ENCODE data around the gene SLC31A1. TPM values are rescaled to one million over a fixed set of nuclear protein-coding genes. Genes with fewer than 3 reads are reported as not detected.

The SLC31A1 gene
- total RNA-seq: 14.2 TPM

GRCh38 chr9:113221003-113221799 lies at the start of gene SLC31A1, which contains the start of gene FKBP15:
TSS of gene SLC31A1 (plus strand) at chr9:113221544. CDS start at chr9:113256149, 34,605 bp downstream.
TSS of gene FKBP15 (minus strand) at chr9:113221277. CDS start at chr9:113221243, 34 bp downstream.

GRCh38 chr9:113275157-113276131 lies 54.1 kb downstream of the SLC31A1 start, which contains the start of the genes CDC26 and PRPF4:
TSS of gene CDC26 (minus strand) at chr9:113275572. CDS start at chr9:113272507, 3,065 bp downstream.
TSS of gene PRPF4 (plus strand) at chr9:113275658. CDS start at chr9:113275744, 86 bp downstream.

GRCh38 chr9:113302792-113303418 lies 81.6 kb downstream of the SLC31A1 start, which contains the start of gene RNF183:
TSS of gene RNF183 (minus strand) at chr9:113303376. CDS start at chr9:113298184, 5,192 bp downstream.

Other genes starting within 250 kb of the SLC31A1 start
- 6.5 TPM for gene ZNF883, start 209.4 kb upstream of the SLC31A1 start, total RNA-seq
- 4.7 TPM for gene ZFP37, start 164.8 kb upstream of the SLC31A1 start, total RNA-seq
- 5.1 TPM for gene SLC31A2, start 70.5 kb upstream of the SLC31A1 start, total RNA-seq
- gene FKBP15, start 267 bp upstream of the SLC31A1 start, total RNA-seq: 23.1 TPM
- 14.9 TPM for gene CDC26, start 54.0 kb downstream of the SLC31A1 start, total RNA-seq
- gene PRPF4, start 54.1 kb downstream of the SLC31A1 start, total RNA-seq: 22.2 TPM
- 3.1 TPM for gene RNF183, start 81.8 kb downstream of the SLC31A1 start, total RNA-seq
- gene WDR31, start 118.7 kb downstream of the SLC31A1 start, total RNA-seq: 4.4 TPM
- 8.8 TPM for gene BSPRY, start 128.0 kb downstream of the SLC31A1 start, total RNA-seq
- gene HDHD3, start 155.4 kb downstream of the SLC31A1 start, total RNA-seq: 30.2 TPM
- gene ALAD, start 179.7 kb downstream of the SLC31A1 start, total RNA-seq: 36.5 TPM
- gene POLE3, start 189.1 kb downstream of the SLC31A1 start, total RNA-seq: 29.3 TPM
- 0.88 TPM for gene C9orf43, start 189.2 kb downstream of the SLC31A1 start, total RNA-seq
- 65.4 TPM for gene RGS3, start 242.2 kb downstream of the SLC31A1 start, total RNA-seq